Suprapubic skin (tissue), 4 donors: ENCODE measurements around the gene NCBP1.

Source experiments
- CTCF ChIP-seq, 2 donors: fragments of 200-600 bp in 1 of 2; fragments of 450-650 bp in 1 of 2; sonication (generic) in 1 of 2; IDR thresholded peaks; one replicate each; pipeline ENCODE4 v1.5.1; 2016 to 2019; ENCODE audit warnings: antibody characterized with exemption in 2 of 2, mild to moderate bottlenecking in 1 of 2, moderate library complexity in 1 of 2
- EP300 ChIP-seq: sonication (generic); formaldehyde crosslinking; IDR thresholded peaks from one replicate; pipeline ENCODE4 v1.6.1; 2017; ENCODE audit warnings: antibody characterized with exemption
- POLR2A ChIP-seq, 2 donors: fragments of 450-650 bp; IDR thresholded peaks; one replicate each; pipeline ENCODE4 v1.6.1; 2017; ENCODE audit warnings: antibody characterized with exemption in 2 of 2, mild to moderate bottlenecking in 2 of 2, moderate library complexity in 2 of 2
- POLR2AphosphoS5 ChIP-seq, 3 donors: sonication (generic); formaldehyde crosslinking; IDR thresholded peaks; one replicate each; pipeline ENCODE4 v1.6.1; 2017; ENCODE audit warnings: antibody characterized with exemption in 3 of 3

DNA sequence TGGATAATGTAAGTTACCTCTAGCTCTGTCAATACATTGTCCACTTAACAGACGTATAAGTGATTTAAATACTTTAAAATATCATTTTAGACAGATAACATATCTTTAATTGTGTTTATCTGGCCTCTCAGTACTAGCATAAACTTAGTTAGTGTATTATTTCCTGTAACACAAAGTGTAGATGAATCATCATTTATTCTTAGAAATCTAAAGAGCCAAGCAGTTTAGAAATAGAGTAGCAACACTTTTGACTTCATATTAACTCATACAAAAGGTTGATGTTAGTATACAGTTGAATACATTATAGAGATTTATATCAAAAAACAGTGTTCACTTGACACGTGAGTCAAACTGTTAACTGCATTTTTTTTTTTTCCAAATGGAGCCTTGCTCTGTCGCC, 18.0 kb downstream of the NCBP1 start:
- TF ChIP-seq CTCF (IDR thresholded peaks at IDR 0.05) (no peak), POLR2AphosphoS5 (IDR thresholded peaks at IDR 0.05) (no peak), EP300 (no peak), POLR2A (IDR thresholded peaks at IDR 0.05) (no peak)
